ENCODE results near the gene PLPP7.
"Not testable (repeated sequence)": the region's sequence is repeated elsewhere in the genome, so short reads cannot be mapped to it uniquely, and the experiment has no call there.

The PLPP7 gene

GRCh38 chr9:131335368-131335755 lies 45.8 kb downstream of the PLPP7 start:
- DNase-seq: no peak

GRCh38 chr9:131337131-131337848 lies 47.8 kb downstream of the PLPP7 start:
- DNase-seq: no peak

- DNase-seq: not testable (repeated sequence)
Measured at GRCh38 chr9:131339212-131339611, 49.7 kb downstream of the PLPP7 start.

- not testable (repeated sequence) for DNase-seq
Measured at GRCh38 chr9:131344931-131345535, 55.5 kb downstream of the PLPP7 start.

- no peak for DNase-seq
Measured at GRCh38 chr9:131346559-131346958, 57.0 kb downstream of the PLPP7 start.

GRCh38 chr9:131347376-131348020 lies 58.0 kb downstream of the PLPP7 start:
- no peak for DNase-seq

GRCh38 chr9:131348631-131349521 lies 59.4 kb downstream of the PLPP7 start:
- no peak for DNase-seq

- DNase-seq: no peak
Measured at GRCh38 chr9:131349522-131349880, 60.0 kb downstream of the PLPP7 start.

GRCh38 chr9:131349881-131350563 lies 60.5 kb downstream of the PLPP7 start:
- peak; percentile 34 for DNase-seq

GRCh38 chr9:131356479-131356878 lies 67.0 kb downstream of the PLPP7 start:
- DNase-seq: not testable (repeated sequence)

GRCh38 chr9:131358556-131358955 lies 69.0 kb downstream of the PLPP7 start:
- DNase-seq: no peak
